K562 (cell line): Measurements from ENCODE around the gene TBC1D5. TPM values are rescaled to one million over a fixed set of nuclear protein-coding genes. Genes with fewer than 3 reads are reported as not detected.

ENCODE experiments used
- ARHGAP35 ChIP-seq: fragments of 450-650 bp; IDR thresholded peaks from 2 replicates; pipeline ENCODE4 v1.6.1; 2018; ENCODE audit not compliant: partially characterized antibody
- ARID1B ChIP-seq: fragments of 450-650 bp; IDR thresholded peaks from 2 replicates; pipeline ENCODE4 v1.6.1; 2016; ENCODE audit warnings: antibody characterized with exemption, mild to moderate bottlenecking, inconsistent platforms
- CBFA2T3 ChIP-seq: fragments of 450-650 bp; IDR thresholded peaks from 2 replicates; pipeline ENCODE4 v1.6.1; 2017
- COPS2 ChIP-seq: fragments of 450-650 bp; conservative IDR thresholded peaks from 2 replicates; pipeline ENCODE4 v1.6.1; 2016; ENCODE audit warnings: mild to moderate bottlenecking, moderate library complexity
- CXXC5 ChIP-seq: fragments of 250-450 bp; sonication (Bioruptor Pico); IDR thresholded peaks from 2 replicates; pipeline ENCODE4 v1.8.0; 2022; ENCODE audit warnings: inconsistent platforms, mild to moderate bottlenecking, moderate library complexity
- EZH2 ChIP-seq: IDR thresholded peaks from 2 replicates; pipeline ENCODE4 v1.6.1; 2012; ENCODE audit warnings: low read depth, mild to moderate bottlenecking, inconsistent platforms, low read length, borderline replicate concordance
- HCFC1 ChIP-seq: IDR thresholded peaks from 2 replicates; pipeline ENCODE4 v1.6.1; 2012; ENCODE audit warnings: low read depth, low read length, improper control_type of control experiment
- HMG20A ChIP-seq: fragments of 450-650 bp; formaldehyde crosslinking; conservative IDR thresholded peaks from 2 replicates; pipeline ENCODE4 v1.4.0; 2020; ENCODE audit warnings: mild to moderate bottlenecking, mixed read lengths
- KDM1A ChIP-seq, 2 experiments: fragments of 450-650 bp; IDR thresholded peaks; 2 replicates each; pipeline ENCODE4 v1.6.1; 2016; ENCODE audit warnings: mild to moderate bottlenecking in 2 of 2
- MAFF ChIP-seq: IDR thresholded peaks from 2 replicates; pipeline ENCODE4 v1.6.1; 2012; ENCODE audit warnings: low read length, improper control_type of control experiment
- NCOR1 ChIP-seq: fragments of 450-650 bp; IDR thresholded peaks from 2 replicates; pipeline ENCODE4 v1.6.1; 2016; ENCODE audit warnings: mild to moderate bottlenecking, moderate library complexity
- NR2C2 ChIP-seq, 2 experiments: fragments of 200-800 bp in 1 of 2; sonication (Bioruptor generic) in 1 of 2; sonication (generic) in 1 of 2; formaldehyde crosslinking in 1 of 2; IDR thresholded peaks; 2 replicates each; pipeline versions ENCODE4 v1.6.1 to v1.8.0; 2016 to 2022; ENCODE audit warnings: mild to moderate bottlenecking in 1 of 2, missing compliant biosample characterization in 1 of 2, missing genetic modification characterization in 1 of 2, missing genetic modification reagents in 1 of 2
- POLR2AphosphoS5 ChIP-seq: IDR thresholded peaks from 2 replicates; pipeline ENCODE4 v1.6.1; 2011; ENCODE audit warnings: mild to moderate bottlenecking, low read depth, low read length, moderate library complexity; ENCODE audit not compliant: control insufficient read depth, insufficient read depth
- RAD21 ChIP-seq, 2 experiments: fragments of 250-450 bp in 1 of 2; fragments of 450-650 bp in 1 of 2; sonication (Bioruptor Pico) in 1 of 2; formaldehyde crosslinking in 1 of 2; IDR thresholded peaks in 1 of 2; conservative IDR thresholded peaks in 1 of 2; 2 replicates each; pipeline versions ENCODE4 v1.4.0 to v1.8.0; 2020 to 2022; ENCODE audit warnings: mild to moderate bottlenecking in 2 of 2, moderate library complexity in 1 of 2
- RNF2 ChIP-seq: sonication (generic); IDR thresholded peaks from 2 replicates; pipeline ENCODE4 v1.6.1; 2016
- TBP ChIP-seq: optimal IDR thresholded peaks from 2 replicates; pipeline ENCODE3; 2011; ENCODE audit warnings: low read depth, low read length, improper control_type of control experiment
- TCF3 ChIP-seq: sonication (generic); formaldehyde crosslinking; IDR thresholded peaks from 2 replicates; pipeline ENCODE4 v1.4.0; 2020; ENCODE audit warnings: mild to moderate bottlenecking, missing genetic modification reagents
- TRIM25 ChIP-seq: fragments of 450-650 bp; IDR thresholded peaks from 2 replicates; pipeline ENCODE4 v1.7.0; 2016; ENCODE audit warnings: borderline replicate concordance
- TSHZ1 ChIP-seq: fragments of 250-450 bp; sonication (Bioruptor Pico); IDR thresholded peaks from 2 replicates; pipeline ENCODE4 v1.4.0; 2020; ENCODE audit warnings: mild to moderate bottlenecking, moderate library complexity
- U2AF2 ChIP-seq: fragments of 200-400 bp; formaldehyde crosslinking; optimal IDR thresholded peaks from 2 replicates; pipeline ENCODE3; 2017; ENCODE audit warnings: low read depth, mild to moderate bottlenecking, low read length
- ZBTB9 ChIP-seq: fragments of 450-650 bp; formaldehyde crosslinking; IDR thresholded peaks from 2 replicates; pipeline ENCODE4 v1.4.0; 2020; ENCODE audit warnings: mild to moderate bottlenecking, moderate library complexity
- ZFP36 ChIP-seq: fragments of 150-350 bp; IDR thresholded peaks from 2 replicates; pipeline ENCODE4 v1.6.1; 2018; ENCODE audit warnings: low read length, low read depth; ENCODE audit not compliant: partially characterized antibody
- ZNF232 ChIP-seq: sonication (generic); formaldehyde crosslinking; IDR thresholded peaks from 2 replicates; pipeline ENCODE4 v1.8.0; 2022; ENCODE audit warnings: mild to moderate bottlenecking, missing genetic modification reagents
- ZNF644 ChIP-seq: fragments of 200-800 bp; sonication (Bioruptor generic); IDR thresholded peaks from 2 replicates; pipeline ENCODE4 v1.6.1; 2016; ENCODE audit warnings: low read depth, missing genetic modification characterization, missing compliant biosample characterization
- ZSCAN32 ChIP-seq: fragments of 450-650 bp; formaldehyde crosslinking; IDR thresholded peaks from 2 replicates; pipeline ENCODE4 v1.4.0; 2020; ENCODE audit warnings: mild to moderate bottlenecking, moderate library complexity
- polyA plus RNA-seq, 8 experiments: library from polyadenylated mRNA; depleted of rRNA in 4 of 8; stranded (reverse) in 5 of 8; unstranded in 3 of 8; fragments of >200 nt; fragmentation: Nextera tagmentation in 2 of 8; fragmentation: Illumina TruSeq in 1 of 8; extraction: Ambion mirVana in 2 of 8; extraction: Trizol in 1 of 8; gene quantifications; 2 replicates each; pipeline versions ENCODE4 v1.2.1 to v1.2.3, GENCODE V29; 2011 to 2014; ENCODE audit warnings: inconsistent platforms in 1 of 8, missing spikeins in 1 of 8
- total RNA-seq, 7 experiments: library from RNA; depleted of rRNA in 6 of 7; stranded (reverse); fragments of >200 nt in 6 of 7; fragmentation: Illumina TruSeq in 2 of 7; extraction: Trizol in 2 of 7; gene quantifications; 2 replicates each; pipeline versions ENCODE4 v1.2.1 to v1.2.3, GENCODE V29; 2011 to 2021; ENCODE audit warnings: low replicate concordance in 1 of 7

TBC1D5 gene
- total and polyA plus RNA-seq, 9 of the 15 experiments (the other 6 are each of a cell fraction or from before 2014, with no cell fraction given) = 2.9 to 38.1 (median 25.6) TPM

- TF ChIP-seq NCOR1 (0 out of 2 replicates have a peak, but pooled peaks have one; percentile 5), CBFA2T3 (peak; percentile 42; the same call in 1 of the 2 replicates), ARID1B (0 out of 2 replicates have a peak, but pooled peaks have one; percentile 20), HCFC1 (no peak), EZH2 (no peak), ZNF644 (tag) (no peak), ZSCAN32 (CRISPR knock-in tag) (no peak), KDM1A (IDR thresholded peaks at IDR 0.05) (peak in 1 of 2 experiments; percentile 77; a peak in 2 of 4 replicates), ZFP36 (no peak), TRIM25 (no peak), RAD21 (CRISPR knock-in tag; conservative IDR thresholded peaks at IDR 0.05 in 1 of 2, IDR thresholded peaks at IDR 0.05 in 1 of 2) (no peak), HMG20A (no peak), RNF2 (no peak), TCF3 (CRISPR knock-in tag) (0 out of 2 replicates have a peak, but pooled peaks have one; percentile 13), TSHZ1 (CRISPR knock-in tag) (no peak), MAFF (no peak), CXXC5 (CRISPR knock-in tag) (no peak), NR2C2 (CRISPR knock-in tag; IDR thresholded peaks at IDR 0.05) (no peak), NR2C2 (tag; IDR thresholded peaks at IDR 0.05) (0 out of 2 replicates have a peak, but pooled peaks have one; percentile 33), COPS2 (no peak), POLR2AphosphoS5 (no peak), ZBTB9 (CRISPR knock-in tag) (no peak), ZNF232 (CRISPR knock-in tag) (no peak), TBP (no peak), U2AF2 (no peak), ARHGAP35 (no peak)
Observed at GRCh38 chr3:17313746-17314145, 428.7 kb downstream of the TBC1D5 start (continued).
